ENCODE data around the gene EXOC4. TPM values are rescaled to one million over a fixed set of nuclear protein-coding genes. Genes with fewer than 3 reads are reported as not detected.

Gene EXOC4
- total RNA-seq, 3 donors from 2014 or later: 63.9 to 90.2 (median 89.5) TPM

DNA sequence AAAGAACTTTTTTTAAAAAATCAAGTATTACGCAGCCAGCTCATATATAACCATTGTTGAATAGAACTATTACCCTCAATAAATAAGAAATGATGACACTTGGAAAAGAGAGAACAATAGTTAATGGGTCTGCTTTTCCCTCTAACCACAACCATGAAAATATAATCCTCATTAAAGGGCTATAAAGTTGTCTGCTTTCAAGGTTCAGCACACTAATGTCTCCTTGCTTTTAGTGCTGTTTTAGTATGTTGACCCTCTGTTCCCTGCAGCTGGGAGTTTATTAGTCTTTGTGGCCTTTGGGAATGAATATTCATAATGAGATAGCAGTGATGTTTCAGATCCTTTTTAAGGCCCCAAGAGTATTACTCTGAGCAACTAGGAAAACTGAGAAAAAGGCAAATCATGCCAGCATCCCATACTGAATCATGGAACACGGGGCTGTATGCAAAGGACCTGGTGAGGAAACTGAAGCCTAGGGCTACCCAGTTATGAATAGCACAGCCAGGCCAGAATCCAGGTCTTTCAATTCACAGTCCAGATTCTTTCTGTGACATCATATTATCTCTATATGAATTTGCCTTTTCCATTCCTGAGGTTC, 542.3 kb downstream of the EXOC4 start:
- Histone ChIP-seq H3K4me1 (ENCODE audit: low read depth) (no peaks in the 10 kb centered on the region), H3K4me3 (no peak overlapping the region), H3K36me3 (ENCODE audit: low read depth) (no peaks in the 10 kb centered on the region), H3K9me3 (no peaks in the 10 kb centered on the region)
- ATAC-seq (no peak), DNase-seq (no peak)
- TF ChIP-seq CTCF (IDR thresholded peaks at IDR 0.05): no peak
- intact Hi-C loops (cut with DNase I, micrococcal nuclease): no loop called here

GRCh38 chr7:133796782-133797745, 544.2 kb downstream of the EXOC4 start:
- intact Hi-C loops (cut with DNase I, micrococcal nuclease): no loop called here
- no peak overlapping the region for H3K4me3 ChIP-seq
- no peak for TF ChIP-seq CTCF (IDR thresholded peaks at IDR 0.05)

DNA sequence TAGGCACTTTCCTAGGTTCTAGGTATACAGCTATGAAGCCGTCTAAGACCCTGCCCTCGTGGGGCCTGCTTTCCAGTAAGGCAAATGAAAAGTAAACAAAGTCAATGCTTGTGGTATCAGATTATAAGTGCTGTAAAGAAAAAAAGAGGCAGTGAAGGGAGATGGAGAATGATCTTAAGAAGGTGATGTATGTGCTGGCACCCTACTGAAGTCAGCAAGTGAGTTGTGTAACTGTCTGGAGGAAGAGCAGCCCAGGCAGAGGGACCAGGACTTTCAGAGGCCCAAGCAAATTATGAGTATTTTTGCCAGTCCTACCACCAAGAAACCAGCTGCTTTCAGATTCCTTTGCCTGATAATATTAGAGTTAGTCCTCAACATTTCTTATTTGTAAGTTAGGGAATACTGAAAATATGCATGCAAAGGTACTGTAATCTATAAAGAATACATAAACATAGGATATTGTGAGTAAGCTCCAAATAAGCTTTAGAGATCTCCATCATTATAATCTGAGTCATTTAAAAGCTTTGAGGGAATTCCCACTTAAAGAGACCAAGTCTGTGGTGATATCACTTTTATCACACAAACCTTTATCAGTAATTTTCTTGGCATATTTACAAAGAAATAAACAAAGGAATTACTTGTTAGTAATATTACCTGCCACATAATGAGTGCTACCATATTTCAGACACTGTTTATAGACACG, 545.1 kb downstream of the EXOC4 start:
- DNase-seq (no peak), ATAC-seq (no peak)
- Histone ChIP-seq H3K36me3 (ENCODE audit: low read depth) (no peaks in the 10 kb centered on the region), H3K9me3 (no peaks in the 10 kb centered on the region), H3K4me3 (no peak overlapping the region), H3K4me1 (ENCODE audit: low read depth) (no peaks in the 10 kb centered on the region)
- no peak for TF ChIP-seq CTCF (IDR thresholded peaks at IDR 0.05)
- intact Hi-C loops (cut with DNase I, micrococcal nuclease): no loop called here

More at GRCh38 chr7:133796782-133797745, 544.2 kb downstream of the EXOC4 start:
- ATAC-seq (no peak), DNase-seq (no peak)
- Histone ChIP-seq H3K9me3 (no peaks in the 10 kb centered on the region), H3K36me3 (ENCODE audit: low read depth) (no peaks in the 10 kb centered on the region), H3K4me1 (ENCODE audit: low read depth) (no peaks in the 10 kb centered on the region)

DNA sequence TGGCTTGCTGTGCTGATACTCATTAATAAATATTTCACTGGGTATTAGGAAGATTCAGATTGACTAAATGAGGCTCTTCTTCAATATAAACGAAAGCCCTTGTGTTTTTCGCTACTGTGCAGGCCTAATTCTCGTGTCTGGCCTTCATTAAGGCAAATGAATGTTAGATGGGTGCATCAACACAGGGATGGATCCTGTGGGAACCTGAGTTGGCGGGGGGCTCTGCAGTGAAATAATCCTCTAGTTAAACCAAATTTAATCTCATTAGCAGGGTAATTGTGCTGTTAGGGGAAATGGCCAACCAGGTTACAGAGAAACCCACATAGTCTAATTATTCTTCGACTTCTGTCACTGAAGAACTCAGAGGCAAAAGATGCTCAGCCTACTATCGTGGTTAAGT, 548.5 kb downstream of the EXOC4 start:
- no peak for TF ChIP-seq CTCF (IDR thresholded peaks at IDR 0.05)
- Histone ChIP-seq H3K9me3 (no peaks in the 10 kb centered on the region), H3K4me3 (no peak overlapping the region), H3K4me1 (ENCODE audit: low read depth) (no peaks in the 10 kb centered on the region), H3K36me3 (ENCODE audit: low read depth) (no peaks in the 10 kb centered on the region)
- DNase-seq: no peak
- ATAC-seq: no peak
- intact Hi-C loops (cut with DNase I, micrococcal nuclease): no loop called here

DNA sequence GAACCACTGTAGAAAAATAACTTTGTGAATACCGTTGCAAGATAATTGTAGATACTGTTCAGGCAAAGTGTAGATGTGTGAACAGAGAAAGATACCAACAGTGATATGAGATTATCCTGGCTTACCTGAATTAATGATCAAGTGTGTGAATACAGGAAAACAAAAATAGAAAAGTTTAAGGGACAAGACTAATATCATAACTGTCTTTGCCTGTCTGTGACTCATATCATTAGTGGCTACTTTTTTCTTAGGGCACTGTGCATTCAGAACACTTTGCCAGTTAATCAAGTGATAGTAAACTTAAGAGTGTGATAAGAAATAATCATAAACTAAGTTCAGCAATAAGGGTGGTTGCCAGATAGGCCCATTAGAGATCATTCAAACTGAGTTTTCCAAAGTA, 551.2 kb downstream of the EXOC4 start:
- H3K9me3 ChIP-seq: no peaks in the 10 kb centered on the region
- ATAC-seq: no peak
- no peak for TF ChIP-seq CTCF (IDR thresholded peaks at IDR 0.05)
- no peak for DNase-seq
- intact Hi-C loops (cut with DNase I, micrococcal nuclease): no loop called here
- no peak overlapping the region for H3K4me3 ChIP-seq
- H3K4me1 ChIP-seq (ENCODE audit: low read depth): no peaks in the 10 kb centered on the region
- no peaks in the 10 kb centered on the region for H3K36me3 ChIP-seq (ENCODE audit: low read depth)

All from mucosa of descending colon (tissue), 3 donors.